GM23248 (cell line): ENCODE measurements around the gene GORASP1. TPM values are rescaled to one million over a fixed set of nuclear protein-coding genes. Genes with fewer than 3 reads are reported as not detected.

Source experiments
- DNase-seq: peaks from one replicate; pipeline ENCODE4 v3.0.0-alpha.2; 2015
- H2AFZ ChIP-seq: fragments of 200-600 bp; sonication (generic); 2 replicates; pipeline ENCODE4 v1.6.1; 2016; ENCODE audit warnings: antibody characterized with exemption
- H3F3A ChIP-seq: fragments of 200-600 bp; sonication (generic); 2 replicates; pipeline ENCODE4 v1.6.1; 2016; ENCODE audit warnings: mild to moderate bottlenecking, antibody characterized with exemption, mixed run types; ENCODE audit not compliant: insufficient read depth
- H3K27ac ChIP-seq: fragments of 200-600 bp; sonication (generic); 2 replicates; pipeline ENCODE4 v1.5.1; 2016; ENCODE audit warnings: mild to moderate bottlenecking
- H3K27me3 ChIP-seq: fragments of 200-600 bp; sonication (generic); replicated peaks from 2 replicates; pipeline ENCODE4 v1.6.1; 2016; ENCODE audit warnings: mild to moderate bottlenecking; ENCODE audit not compliant: insufficient read depth
- H3K36me3 ChIP-seq: fragments of 200-600 bp; sonication (generic); 2 replicates; pipeline ENCODE4 v1.6.1; 2016; ENCODE audit warnings: low read depth, mild to moderate bottlenecking
- H3K4me1 ChIP-seq: fragments of 200-600 bp; sonication (generic); 2 replicates; pipeline ENCODE4 v1.6.1; 2016; ENCODE audit warnings: mild to moderate bottlenecking; ENCODE audit not compliant: insufficient read depth
- H3K4me2 ChIP-seq: fragments of 200-600 bp; sonication (generic); one replicate; pipeline ENCODE4 v1.6.1; 2016; ENCODE audit warnings: mild to moderate bottlenecking; ENCODE audit not compliant: unreplicated experiment
- H3K4me3 ChIP-seq: fragments of 200-600 bp; sonication (generic); 2 replicates; pipeline ENCODE4 v1.5.1; 2016; ENCODE audit warnings: mild to moderate bottlenecking
- H3K79me2 ChIP-seq: fragments of 200-600 bp; sonication (generic); 2 replicates; pipeline ENCODE4 v1.6.1; 2016; ENCODE audit warnings: mild to moderate bottlenecking; ENCODE audit not compliant: insufficient read depth
- H3K9ac ChIP-seq: fragments of 200-600 bp; sonication (generic); 2 replicates; pipeline ENCODE4 v1.6.1; 2016; ENCODE audit warnings: mild to moderate bottlenecking
- H3K9me2 ChIP-seq: fragments of 200-600 bp; sonication (generic); 2 replicates; pipeline ENCODE4 v1.6.1; 2016; ENCODE audit warnings: mixed run types, mild to moderate bottlenecking, moderate library complexity; ENCODE audit not compliant: insufficient read depth
- H3K9me3 ChIP-seq: fragments of 200-600 bp; sonication (generic); one replicate; pipeline ENCODE4 v1.6.1; 2017; ENCODE audit warnings: low read depth
- H4K20me1 ChIP-seq: fragments of 200-600 bp; sonication (generic); 2 replicates; pipeline ENCODE4 v1.6.0; 2016; ENCODE audit not compliant: insufficient read depth
- EZH2 ChIP-seq: fragments of 200-600 bp; sonication (generic); IDR thresholded peaks from 2 replicates; pipeline ENCODE4 v1.6.1; 2018; ENCODE audit warnings: antibody characterized with exemption, mild to moderate bottlenecking; ENCODE audit not compliant: insufficient read depth, poor library complexity, severe bottlenecking
- EZH2phosphoT487 ChIP-seq: fragments of 200-600 bp; sonication (generic); IDR thresholded peaks from 2 replicates; pipeline ENCODE4 v1.6.1; 2018; ENCODE audit warnings: antibody characterized with exemption, moderate library complexity, mild to moderate bottlenecking, low read depth; ENCODE audit not compliant: insufficient read depth
- WGBS, 2 experiments: methylation state at CpG; one replicate each; pipeline ENCODE4 v1.1.6; 2015 to 2017; ENCODE audit warnings: low lambda C conversion rate in 2 of 2, low coverage in 1 of 2; ENCODE audit errors: missing lambda C conversion rate in 2 of 2; 5-methylcytosine and 5-hydroxymethylcytosine counted together
- in situ Hi-C: fragments of 300-500 bp; cut with MboI; formaldehyde crosslinking; loops from 2 replicates; pipeline ENCODE4 v1.15.0; 2020
- polyA plus RNA-seq: library from polyadenylated mRNA; unstranded; fragments of >200 nt; fragmentation: Nextera tagmentation; extraction: Ambion mirVana; gene quantifications from 2 replicates; pipeline ENCODE4 v1.2.1, GENCODE V29; 2016
- total RNA-seq: library from RNA; depleted of rRNA; stranded (reverse); fragments of >200 nt; shearing (Covaris generic); gene quantifications from 2 replicates; pipeline ENCODE4 v1.2.3, GENCODE V29; 2014

GORASP1 gene
- total and polyA plus RNA-seq, 2 experiments from 2014 or later = 33.1 to 63.8 TPM

GRCh38 chr3:39118079-39118478, 10.7 kb upstream of the GORASP1 start:
- Histone ChIP-seq H3K9me3 (no peaks in the 10 kb centered on the region), H3K4me3 (no peak overlapping the region), H3K79me2 (no peaks in the 10 kb centered on the region), H3K27ac (no peak overlapping the region), H3K27me3 (no peaks in the 10 kb centered on the region), H3K4me2 (no peak overlapping the region), H3K36me3 (no peaks in the 10 kb centered on the region), H3K9ac (no peak overlapping the region), H4K20me1 (no peaks in the 10 kb centered on the region), H3K4me1 (no peaks in the 10 kb centered on the region), H3F3A (no peaks in the 10 kb centered on the region), H2AFZ (no peak overlapping the region), H3K9me2 (no peaks in the 10 kb centered on the region)
- no peak for DNase-seq
- in situ Hi-C loops = no loop called here
- TF ChIP-seq EZH2 = no peak
- no peak for TF ChIP-seq EZH2phosphoT487
- WGBS, 2 experiments = 76 to 84% methylated on average over 3 of the region's 3 CpGs

GRCh38 chr3:39115870-39116269, 8.4 kb upstream of the GORASP1 start:
- 97 to 98% methylated on average over 3 of the region's 3 CpGs for WGBS, 2 experiments
- no peaks in the 10 kb centered on the region for H3F3A ChIP-seq
- no peak overlapping the region for H3K4me3 ChIP-seq
- H3K9ac ChIP-seq = no peak overlapping the region
- H3K9me2 ChIP-seq = no peaks in the 10 kb centered on the region
- no peaks in the 10 kb centered on the region for H3K79me2 ChIP-seq
- H2AFZ ChIP-seq = no peak overlapping the region
- in situ Hi-C loops = no loop called here
- H4K20me1 ChIP-seq = no peaks in the 10 kb centered on the region
- H3K36me3 ChIP-seq = no peaks in the 10 kb centered on the region
- H3K4me1 ChIP-seq = no peaks in the 10 kb centered on the region
- H3K9me3 ChIP-seq = no peaks in the 10 kb centered on the region
- H3K27ac ChIP-seq = no peak overlapping the region
- no peak overlapping the region for H3K4me2 ChIP-seq
- TF ChIP-seq EZH2phosphoT487 = no peak
- no peak for TF ChIP-seq EZH2
- no peak for DNase-seq
- no peaks in the 10 kb centered on the region for H3K27me3 ChIP-seq

- Histone ChIP-seq H2AFZ (no peak overlapping the region), H3K9me2 (no peaks in the 10 kb centered on the region), H3K27me3 (no peaks in the 10 kb centered on the region), H4K20me1 (no peaks in the 10 kb centered on the region), H3F3A (no peaks in the 10 kb centered on the region), H3K9me3 (no peaks in the 10 kb centered on the region), H3K9ac (no peak overlapping the region), H3K4me3 (no peak overlapping the region), H3K4me1 (no peaks in the 10 kb centered on the region), H3K4me2 (no peak overlapping the region), H3K79me2 (no peaks in the 10 kb centered on the region), H3K27ac (no peak overlapping the region), H3K36me3 (no peaks in the 10 kb centered on the region)
- no peak for DNase-seq
- in situ Hi-C loops = no loop called here
- TF ChIP-seq EZH2 (no peak), EZH2phosphoT487 (no peak)
- WGBS, 2 experiments = 67 to 73% methylated on average over 5 of the region's 5 CpGs
These were observed 7.0 kb upstream of the GORASP1 start for GRCh38 chr3:39114456-39114855.

- Histone ChIP-seq H3K4me3 (no peak overlapping the region), H2AFZ (no peak overlapping the region), H3K27ac (no peak overlapping the region), H3K4me2 (no peak overlapping the region), H3K27me3 (no peaks in the 10 kb centered on the region), H3K9me3 (no peaks in the 10 kb centered on the region), H4K20me1 (no peaks in the 10 kb centered on the region), H3F3A (no peaks in the 10 kb centered on the region), H3K9ac (no peak overlapping the region), H3K36me3 (no peaks in the 10 kb centered on the region), H3K4me1 (no peaks in the 10 kb centered on the region), H3K9me2 (no peaks in the 10 kb centered on the region), H3K79me2 (no peaks in the 10 kb centered on the region)
- WGBS, 2 experiments = 73 to 79% methylated on average over 3 of the region's 3 CpGs
- no peak for TF ChIP-seq EZH2phosphoT487
- no peak for TF ChIP-seq EZH2
- DNase-seq = no peak
- in situ Hi-C loops = no loop called here
These were observed 5.9 kb upstream of the GORASP1 start for GRCh38 chr3:39113291-39113690.

- no peak overlapping the region for H3K27ac ChIP-seq
- in situ Hi-C loops = no loop called here
- 70 to 73% methylated on average over 2 of the region's 2 CpGs for WGBS, 2 experiments
- H3K4me1 ChIP-seq = no peaks in the 10 kb centered on the region
- H3K79me2 ChIP-seq = no peaks in the 10 kb centered on the region
- no peak overlapping the region for H3K9ac ChIP-seq
- H3F3A ChIP-seq = no peaks in the 10 kb centered on the region
- no peak overlapping the region for H3K4me2 ChIP-seq
- H3K27me3 ChIP-seq = no peaks in the 10 kb centered on the region
- TF ChIP-seq EZH2phosphoT487 (no peak), EZH2 (no peak)
- no peaks in the 10 kb centered on the region for H3K9me3 ChIP-seq
- no peaks in the 10 kb centered on the region for H3K9me2 ChIP-seq
- no peaks in the 10 kb centered on the region for H3K36me3 ChIP-seq
- DNase-seq = no peak
- no peaks in the 10 kb centered on the region for H4K20me1 ChIP-seq
- no peak overlapping the region for H3K4me3 ChIP-seq
- H2AFZ ChIP-seq = no peak overlapping the region
These were observed 5.1 kb upstream of the GORASP1 start for GRCh38 chr3:39112535-39112934.
